Uterus (tissue), 4 donors: Measurements from ENCODE around the gene C1QL2. TPM values are rescaled to one million over a fixed set of nuclear protein-coding genes. Genes with fewer than 3 reads are reported as not detected.

Source experiments
- DNase-seq, 2 donors: peaks; one replicate each; pipeline ENCODE4 v3.0.0-alpha.2; 2019 to 2020
- H3K27ac ChIP-seq, 2 donors: fragments of 200-600 bp; sonication (generic); 1 replicate in 1 of 2; 2 replicates in 1 of 2; pipeline ENCODE4 v1.5.1; 2016 to 2018
- H3K27me3 ChIP-seq, 2 donors: fragments of 200-600 bp; sonication (generic); one replicate each; pipeline ENCODE4 v1.5.1; 2018 to 2019; ENCODE audit warnings: control low read depth in 1 of 2
- H3K36me3 ChIP-seq, 2 donors: fragments of 200-600 bp; sonication (generic); one replicate each; pipeline ENCODE4 v1.5.1; 2019; ENCODE audit warnings: control low read depth in 1 of 2
- H3K4me1 ChIP-seq, 2 donors: fragments of 200-600 bp; sonication (generic); one replicate each; pipeline ENCODE4 v1.5.1; 2018 to 2019; ENCODE audit warnings: control low read depth in 1 of 2
- H3K4me3 ChIP-seq, 2 donors: fragments of 200-600 bp; sonication (generic); 1 replicate in 1 of 2; 2 replicates in 1 of 2; pipeline ENCODE4 v1.5.1; 2018 to 2019; ENCODE audit warnings: mild to moderate bottlenecking in 1 of 2
- H3K9me3 ChIP-seq, 2 donors: fragments of 200-600 bp; sonication (generic); one replicate each; pipeline ENCODE4 v1.5.1; 2019; ENCODE audit warnings: control low read depth in 1 of 2
- POLR2A ChIP-seq, 2 donors: fragments of 450-650 bp; IDR thresholded peaks; one replicate each; pipeline ENCODE4 v1.6.1; 2016; ENCODE audit warnings: antibody characterized with exemption in 2 of 2, mild to moderate bottlenecking in 1 of 2, moderate library complexity in 1 of 2
- intact Hi-C: fragments of 100-400 bp; cut with DNase I; formaldehyde crosslinking; loops from one replicate; pipeline ENCODE4 v1.15.1; 2023; ENCODE audit warnings: low total_unique reads
- total RNA-seq, 4 donors: library from RNA; depleted of rRNA in 3 of 4; stranded (reverse); fragments of >200 nt in 3 of 4; gene quantifications; one replicate each; pipeline versions ENCODE4 v1.1.0 to v1.2.4, GENCODE V29; 2014 to 2023
- TF ChIP-seq, protein P1 (sequence below), 4 experiments: fragments of 200-600 bp in 2 of 4; fragments of 450-650 bp in 2 of 4; sonication (generic) in 2 of 4; IDR thresholded peaks; one replicate each; pipeline ENCODE4 v1.5.1; 2016 to 2019; ENCODE audit warnings: antibody characterized with exemption in 4 of 4, mild to moderate bottlenecking in 2 of 4, moderate library complexity in 1 of 4
- donor health status: DM: yes; HTN: yes; CAD: no.

The C1QL2 gene
- total RNA-seq, 4 donors from 2014 or later: not detected

DNA sequence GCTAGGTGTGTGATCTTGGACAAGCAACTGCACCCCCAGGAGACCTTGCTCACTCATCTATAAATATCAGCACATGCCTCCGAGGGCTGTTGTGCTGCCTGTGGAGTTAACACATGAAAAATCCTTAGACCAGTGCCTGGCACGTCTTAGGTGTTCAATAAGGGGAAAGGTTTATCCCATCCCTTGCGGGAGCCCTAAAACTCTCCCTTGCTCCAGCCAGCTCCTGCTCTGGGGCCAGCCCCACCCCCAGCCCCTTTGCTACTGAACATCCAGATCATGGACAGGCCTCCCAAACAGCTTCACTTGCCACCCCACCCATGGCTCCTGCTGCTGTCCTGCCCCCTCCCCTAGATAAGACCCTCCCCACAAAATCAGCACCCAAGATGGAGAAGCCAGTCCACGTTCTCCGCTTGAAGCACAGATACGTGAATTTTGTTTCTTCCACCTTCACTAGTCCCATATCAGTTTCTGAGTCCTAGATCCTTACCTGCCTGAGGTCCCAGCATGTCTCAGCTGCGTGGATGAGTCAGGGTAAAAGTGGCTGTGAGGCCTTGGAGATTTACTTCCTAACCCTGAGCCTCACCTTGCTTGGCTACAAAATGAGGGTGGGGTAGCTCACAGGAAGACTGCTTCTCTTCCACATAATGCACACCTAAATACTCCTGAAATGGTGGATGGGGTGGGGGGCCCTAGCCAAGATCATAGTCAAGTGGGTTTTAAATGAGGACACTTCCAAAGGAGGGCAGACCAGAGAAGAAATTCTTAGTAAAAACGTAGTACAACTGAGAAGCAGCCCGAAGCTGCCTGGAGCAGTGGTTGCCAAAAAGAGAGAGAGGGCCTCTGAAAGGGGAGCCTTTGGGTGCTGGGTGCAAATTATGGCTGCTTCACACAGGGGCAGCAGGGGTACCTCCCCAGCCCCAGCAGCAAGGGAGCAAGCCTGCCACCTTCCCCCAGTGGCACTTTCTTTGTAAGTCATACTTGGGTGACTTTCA lies 40.4 kb downstream of the C1QL2 start:
- Histone ChIP-seq H3K4me3 (no peak overlapping the region), H3K27me3 (no peaks in the 10 kb centered on the region), H3K36me3 (no peaks in the 10 kb centered on the region), H3K9me3 (no peaks in the 10 kb centered on the region), H3K27ac (no peak overlapping the region), H3K4me1 (no peaks in the 10 kb centered on the region)
- DNase-seq: no peak
- intact Hi-C loops: no loop called here
- TF ChIP-seq, protein P1, sequence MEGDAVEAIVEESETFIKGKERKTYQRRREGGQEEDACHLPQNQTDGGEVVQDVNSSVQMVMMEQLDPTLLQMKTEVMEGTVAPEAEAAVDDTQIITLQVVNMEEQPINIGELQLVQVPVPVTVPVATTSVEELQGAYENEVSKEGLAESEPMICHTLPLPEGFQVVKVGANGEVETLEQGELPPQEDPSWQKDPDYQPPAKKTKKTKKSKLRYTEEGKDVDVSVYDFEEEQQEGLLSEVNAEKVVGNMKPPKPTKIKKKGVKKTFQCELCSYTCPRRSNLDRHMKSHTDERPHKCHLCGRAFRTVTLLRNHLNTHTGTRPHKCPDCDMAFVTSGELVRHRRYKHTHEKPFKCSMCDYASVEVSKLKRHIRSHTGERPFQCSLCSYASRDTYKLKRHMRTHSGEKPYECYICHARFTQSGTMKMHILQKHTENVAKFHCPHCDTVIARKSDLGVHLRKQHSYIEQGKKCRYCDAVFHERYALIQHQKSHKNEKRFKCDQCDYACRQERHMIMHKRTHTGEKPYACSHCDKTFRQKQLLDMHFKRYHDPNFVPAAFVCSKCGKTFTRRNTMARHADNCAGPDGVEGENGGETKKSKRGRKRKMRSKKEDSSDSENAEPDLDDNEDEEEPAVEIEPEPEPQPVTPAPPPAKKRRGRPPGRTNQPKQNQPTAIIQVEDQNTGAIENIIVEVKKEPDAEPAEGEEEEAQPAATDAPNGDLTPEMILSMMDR (IDR thresholded peaks at IDR 0.05): no peak
- TF ChIP-seq POLR2A (IDR thresholded peaks at IDR 0.05): no peak

DNA sequence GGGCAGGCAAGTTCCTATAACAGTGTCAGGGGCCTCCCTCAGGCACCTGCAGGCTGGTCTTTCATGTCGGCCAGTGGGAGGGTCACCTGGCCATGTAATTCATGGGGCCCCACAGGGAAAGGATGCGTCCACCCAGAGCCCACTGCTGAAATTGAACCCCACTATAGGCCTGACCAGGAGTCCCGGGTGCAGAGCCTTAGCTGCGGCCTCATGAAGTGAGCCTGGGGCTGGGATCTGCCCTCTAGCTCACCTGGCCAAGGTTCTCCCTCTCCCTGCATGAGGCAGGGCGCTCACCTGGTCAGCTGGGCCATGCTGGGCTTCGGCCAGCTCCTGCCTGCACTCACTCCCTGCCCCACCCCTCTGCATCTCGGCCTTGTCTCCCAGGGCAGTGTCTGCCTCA lies 41.1 kb downstream of the C1QL2 start:
- Histone ChIP-seq H3K27me3 (no peaks in the 10 kb centered on the region), H3K36me3 (no peaks in the 10 kb centered on the region), H3K9me3 (no peaks in the 10 kb centered on the region), H3K4me3 (no peak overlapping the region), H3K27ac (no peak overlapping the region), H3K4me1 (no peaks in the 10 kb centered on the region)
- no peak for TF ChIP-seq POLR2A (IDR thresholded peaks at IDR 0.05)
- TF ChIP-seq, protein P1 (IDR thresholded peaks at IDR 0.05): no peak
- intact Hi-C loops: no loop called here
- no peak for DNase-seq

DNA sequence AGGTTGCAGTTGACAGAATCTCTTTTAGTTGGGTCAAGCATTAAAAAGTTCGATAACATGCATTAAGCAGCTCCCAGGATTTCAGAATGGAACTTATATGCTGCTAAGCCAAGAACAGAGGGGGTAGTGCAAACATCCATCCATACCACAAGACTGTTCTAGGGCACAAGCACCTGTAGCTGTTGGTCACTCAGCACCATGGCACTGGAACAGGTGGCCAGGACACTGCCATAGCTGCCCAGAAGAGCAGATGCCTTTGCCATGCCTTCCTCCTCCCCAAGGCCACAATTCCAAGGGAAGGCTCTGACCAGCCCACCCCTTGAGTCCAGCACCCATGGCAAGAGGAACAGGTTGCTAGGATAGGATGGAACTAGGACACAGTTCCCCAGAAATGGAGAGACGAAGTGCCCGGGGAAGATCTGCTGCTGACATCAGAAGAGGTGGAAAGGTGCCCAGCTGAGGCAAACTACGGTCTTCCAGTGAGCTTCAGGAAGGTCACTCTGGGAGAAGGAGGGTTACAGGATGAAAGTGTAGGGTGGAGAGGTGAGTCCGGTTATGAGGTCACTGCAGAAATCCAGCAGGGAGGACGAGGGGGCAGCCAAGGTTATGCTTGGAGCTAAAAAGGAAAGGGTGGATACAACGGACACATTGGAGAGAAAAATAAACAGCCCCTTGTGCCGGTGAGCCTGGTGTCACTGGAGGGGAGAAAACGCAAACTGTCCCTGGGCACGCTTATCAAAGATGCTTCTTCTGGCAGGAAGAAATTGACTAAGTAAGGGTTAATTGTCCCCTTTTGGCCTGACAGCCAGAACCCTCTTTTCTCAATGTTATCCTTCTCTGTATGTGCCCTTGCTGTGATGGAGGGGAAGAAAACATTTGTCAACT lies 41.9 kb downstream of the C1QL2 start:
- no peak for DNase-seq
- Histone ChIP-seq H3K36me3 (no peaks in the 10 kb centered on the region), H3K4me1 (no peaks in the 10 kb centered on the region), H3K27ac (no peak overlapping the region), H3K9me3 (no peaks in the 10 kb centered on the region), H3K4me3 (no peak overlapping the region), H3K27me3 (no peaks in the 10 kb centered on the region)
- TF ChIP-seq, protein P1 (IDR thresholded peaks at IDR 0.05): no peak
- intact Hi-C loops: no loop called here

DNA sequence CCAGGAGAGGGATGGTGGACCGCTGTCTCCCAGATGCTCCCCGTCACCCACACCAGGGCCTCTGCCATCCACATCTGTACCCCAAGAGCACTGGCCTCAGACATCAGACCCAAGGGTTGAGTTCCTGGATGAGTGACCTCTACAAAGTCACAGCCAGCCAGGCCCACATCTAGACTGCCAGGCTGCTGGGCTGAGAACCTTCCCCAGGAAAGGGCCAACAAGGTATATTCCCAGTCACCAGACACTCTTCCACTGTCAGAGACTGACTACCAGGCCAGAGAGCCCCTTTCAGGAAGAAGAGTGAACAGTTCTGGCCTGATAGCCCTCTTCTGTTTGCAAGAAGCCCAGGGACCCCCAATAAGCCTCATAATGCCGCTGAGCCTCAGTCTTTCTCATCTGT lies 44.3 kb downstream of the C1QL2 start:
- intact Hi-C loops: no loop called here
- Histone ChIP-seq H3K9me3 (no peaks in the 10 kb centered on the region), H3K27ac (no peak overlapping the region), H3K4me1 (no peaks in the 10 kb centered on the region), H3K4me3 (no peak overlapping the region), H3K36me3 (no peaks in the 10 kb centered on the region), H3K27me3 (no peaks in the 10 kb centered on the region)
- no peak for TF ChIP-seq POLR2A (IDR thresholded peaks at IDR 0.05)
- TF ChIP-seq, protein P1 (IDR thresholded peaks at IDR 0.05): no peak
- DNase-seq: no peak

DNA sequence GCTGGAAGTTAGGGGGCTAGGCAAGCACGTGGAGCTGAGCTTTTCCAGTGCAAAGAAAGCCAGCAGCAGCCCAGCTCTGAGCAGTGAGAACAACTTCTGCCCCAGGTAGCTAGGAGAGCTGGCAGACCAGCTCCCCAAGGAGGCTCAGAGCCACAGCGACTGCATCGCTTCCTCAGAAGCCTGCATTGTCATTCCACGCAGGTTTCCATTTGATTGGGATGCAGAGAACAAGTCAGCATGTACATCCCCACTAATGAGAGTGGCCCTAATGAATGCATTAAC lies 45.1 kb downstream of the C1QL2 start:
- Histone ChIP-seq H3K9me3 (no peaks in the 10 kb centered on the region), H3K4me1 (no peaks in the 10 kb centered on the region), H3K27ac (no peak overlapping the region), H3K4me3 (no peak overlapping the region), H3K27me3 (no peaks in the 10 kb centered on the region), H3K36me3 (no peaks in the 10 kb centered on the region)
- DNase-seq: no peak
- intact Hi-C loops: no loop called here
- TF ChIP-seq POLR2A (IDR thresholded peaks at IDR 0.05): no peak
- TF ChIP-seq, protein P1 (IDR thresholded peaks at IDR 0.05): no peak
